OCI-LY7 (cell line): ENCODE results near the gene FOXM1. TPM values are rescaled to one million over a fixed set of nuclear protein-coding genes. Genes with fewer than 3 reads are reported as not detected.
A peak's percentile ranks its signal among the peaks of the same experiment; 100 is the strongest.

Source experiments
- BruUV-seq: library from RNA; stranded (reverse); fragments of 400-500 nt; replicated peaks from 2 replicates; lab custom pipeline; 2021; lab: Mats Ljungman, UMichigan
- CTCF ChIA-PET: fragments of 300-600 bp; sonication (Branson Sonifier 250); formaldehyde crosslinking; loops from one replicate; lab custom pipeline; 2022; ENCODE audit warnings: antibody characterized with exemption; ENCODE audit not compliant: unreplicated experiment; lab: Charles Lee
- POLR2A ChIA-PET: fragments of 300-600 bp; sonication (Branson Sonifier 250); formaldehyde crosslinking; loops from one replicate; lab custom pipeline; 2022; ENCODE audit warnings: antibody characterized with exemption; lab: Charles Lee
- DNase-seq: peaks from one replicate; pipeline ENCODE4 v3.0.0-alpha.2; 2015; ENCODE audit warnings: low spot score
- H2AFZ ChIP-seq: fragments of 200-600 bp; sonication (generic), shearing (Covaris generic); 2 replicates; pipeline ENCODE4 v1.6.1; 2014; ENCODE audit warnings: mild to moderate bottlenecking, antibody characterized with exemption, low read length, moderate library complexity
- H3K27ac ChIP-seq: fragments of 200-600 bp; sonication (generic); 2 replicates; pipeline ENCODE4 v1.5.1; 2014; ENCODE audit warnings: mixed run types, low read depth, mild to moderate bottlenecking, moderate library complexity, low read length, inconsistent platforms; ENCODE audit not compliant: poor library complexity, severe bottlenecking
- H3K36me3 ChIP-seq: fragments of 200-600 bp; sonication (generic); 2 replicates; pipeline ENCODE4 v1.6.1; 2014; ENCODE audit warnings: mild to moderate bottlenecking, antibody characterized with exemption, low read length, moderate library complexity, mixed read lengths; ENCODE audit not compliant: insufficient read depth
- H3K4me1 ChIP-seq: fragments of 200-600 bp; sonication (generic); 2 replicates; pipeline ENCODE4 v1.5.1; 2014; ENCODE audit warnings: mild to moderate bottlenecking, low read length; ENCODE audit not compliant: insufficient read depth, poor library complexity, severe bottlenecking
- H3K4me2 ChIP-seq: fragments of 200-600 bp; sonication (generic); 2 replicates; pipeline ENCODE4 v1.6.1; 2014; ENCODE audit warnings: mild to moderate bottlenecking, low read length
- H3K4me3 ChIP-seq: fragments of 200-600 bp; sonication (generic); 2 replicates; pipeline ENCODE4 v1.5.1; 2014; ENCODE audit warnings: mild to moderate bottlenecking, low read depth, low read length; ENCODE audit not compliant: poor library complexity, severe bottlenecking
- H3K79me2 ChIP-seq: fragments of 200-600 bp; sonication (generic); 2 replicates; pipeline ENCODE4 v1.6.1; 2016; ENCODE audit warnings: low read depth, mild to moderate bottlenecking, low read length, moderate library complexity, mixed read lengths; ENCODE audit not compliant: insufficient read depth
- H3K9me2 ChIP-seq: fragments of 200-600 bp; sonication (generic); 2 replicates; pipeline ENCODE4 v1.6.1; 2016; ENCODE audit warnings: mild to moderate bottlenecking, low read length, mixed read lengths; ENCODE audit not compliant: insufficient read depth
- H3K9me3 ChIP-seq: fragments of 200-600 bp; sonication (generic); 2 replicates; pipeline ENCODE4 v1.6.1; 2014; ENCODE audit warnings: mild to moderate bottlenecking, mixed run types, low read length, mixed read lengths
- H4K20me1 ChIP-seq: fragments of 200-600 bp; sonication (generic); 2 replicates; pipeline ENCODE4 v1.6.1; 2014; ENCODE audit warnings: mild to moderate bottlenecking, antibody characterized with exemption, low read length, moderate library complexity, mixed read lengths; ENCODE audit not compliant: insufficient read depth
- EZH2phosphoT487 ChIP-seq: fragments of 200-600 bp; sonication (generic); IDR thresholded peaks from 2 replicates; pipeline ENCODE4 v1.6.1; 2018; ENCODE audit warnings: low read depth, borderline replicate concordance, mild to moderate bottlenecking, mixed run types, antibody characterized with exemption, low read length, moderate library complexity, mixed read lengths
- intact Hi-C: fragments of 100-400 bp; cut with micrococcal nuclease; formaldehyde crosslinking; loops from one replicate; pipeline ENCODE4 v1.10.0; 2022; ENCODE audit not compliant: unreplicated experiment
- total RNA-seq, 2 experiments: library from RNA; depleted of rRNA in 1 of 2; stranded (reverse); fragments of >200 nt in 1 of 2; shearing (Covaris generic) in 1 of 2; gene quantifications; 2 replicates each; pipeline ENCODE4 v1.2.3, GENCODE V29; 2014 to 2022
- TF ChIP-seq, protein P1 (sequence below): fragments of 200-600 bp; sonication (generic); conservative IDR thresholded peaks from 2 replicates; pipeline ENCODE4 v1.5.1; 2014; ENCODE audit warnings: mild to moderate bottlenecking, antibody characterized with exemption, low read length, moderate library complexity, mixed read lengths

FOXM1 gene
- total RNA-seq, 2 experiments from 2014 or later: 109 to 173 TPM

DNA sequence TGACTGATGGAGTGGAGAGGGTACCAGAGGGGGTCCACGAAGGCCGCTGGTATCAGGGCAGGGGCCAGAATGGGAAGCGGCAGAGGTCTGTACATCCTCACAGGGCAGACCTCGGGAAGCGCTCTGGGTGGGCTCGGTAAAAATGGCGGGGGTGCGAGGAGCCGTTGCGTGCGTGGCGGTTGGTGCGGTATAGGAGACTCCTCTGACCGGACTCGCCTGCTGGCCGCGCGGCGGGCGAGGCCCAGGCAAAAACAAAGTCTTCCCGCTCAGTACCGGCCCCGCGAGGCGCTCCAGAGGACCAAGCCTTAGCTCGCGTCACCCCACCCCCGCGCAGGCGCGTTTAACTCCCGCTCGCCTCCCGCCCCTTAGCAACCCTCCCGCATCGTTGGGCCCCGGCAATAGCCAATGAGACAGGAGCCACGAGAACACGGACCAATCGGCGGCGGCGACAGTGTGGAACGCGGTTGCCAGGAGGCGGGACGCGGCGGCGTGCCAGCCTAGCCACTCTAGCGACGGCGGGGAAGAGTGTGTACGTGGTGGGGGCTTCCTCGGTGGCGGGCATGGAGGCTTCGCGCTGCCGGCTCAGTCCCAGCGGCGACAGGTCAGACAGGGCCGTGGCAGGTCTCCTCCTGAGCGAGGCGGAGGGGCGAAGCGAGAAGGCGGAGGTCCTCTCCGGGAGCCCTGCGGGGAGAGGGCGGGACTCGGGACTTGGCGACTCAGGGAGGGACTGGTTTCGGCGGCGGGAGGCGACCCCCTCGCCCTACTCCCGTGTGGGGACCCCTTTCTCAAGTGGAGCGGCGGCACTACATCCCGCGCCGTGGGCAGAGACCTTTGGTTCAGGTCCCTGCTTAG is 13.6 kb upstream of the FOXM1 start, which contains the start of gene TULP3:
TULP3 (plus strand) TSS at position 504 of the 852 bp plus-strand sequence; CDS start at position 561, 57 bp downstream.
- H2AFZ ChIP-seq: peak within 1 kb of the TSS; percentile 89
- no peaks in the 10 kb centered on the region for H3K9me2 ChIP-seq
- no TSS peak for BruUV-seq
- peak within 1 kb of the TSS; percentile 88 for H3K4me3 ChIP-seq
- TF ChIP-seq EZH2phosphoT487: no peak
- TF ChIP-seq, protein P1, sequence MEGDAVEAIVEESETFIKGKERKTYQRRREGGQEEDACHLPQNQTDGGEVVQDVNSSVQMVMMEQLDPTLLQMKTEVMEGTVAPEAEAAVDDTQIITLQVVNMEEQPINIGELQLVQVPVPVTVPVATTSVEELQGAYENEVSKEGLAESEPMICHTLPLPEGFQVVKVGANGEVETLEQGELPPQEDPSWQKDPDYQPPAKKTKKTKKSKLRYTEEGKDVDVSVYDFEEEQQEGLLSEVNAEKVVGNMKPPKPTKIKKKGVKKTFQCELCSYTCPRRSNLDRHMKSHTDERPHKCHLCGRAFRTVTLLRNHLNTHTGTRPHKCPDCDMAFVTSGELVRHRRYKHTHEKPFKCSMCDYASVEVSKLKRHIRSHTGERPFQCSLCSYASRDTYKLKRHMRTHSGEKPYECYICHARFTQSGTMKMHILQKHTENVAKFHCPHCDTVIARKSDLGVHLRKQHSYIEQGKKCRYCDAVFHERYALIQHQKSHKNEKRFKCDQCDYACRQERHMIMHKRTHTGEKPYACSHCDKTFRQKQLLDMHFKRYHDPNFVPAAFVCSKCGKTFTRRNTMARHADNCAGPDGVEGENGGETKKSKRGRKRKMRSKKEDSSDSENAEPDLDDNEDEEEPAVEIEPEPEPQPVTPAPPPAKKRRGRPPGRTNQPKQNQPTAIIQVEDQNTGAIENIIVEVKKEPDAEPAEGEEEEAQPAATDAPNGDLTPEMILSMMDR: no peak
- no peaks in the 10 kb centered on the region; the same call in 1 of the 2 replicates for H3K79me2 ChIP-seq
- H3K36me3 ChIP-seq: peaks cover 42% of the 10 kb centered on the region
- H3K27ac ChIP-seq: peak within 1 kb of the TSS; percentile 33
- ChIA-PET POLR2A (interaction anchor here (0.6 to 1.4 kb wide), 3 partner anchors 13 to 76 kb away, joined by 3 to 9 read pairs (median 5); no protein-coding TSS in a partner anchor), CTCF (no interaction called here)
- H3K4me1 ChIP-seq: peaks cover 6% of the 10 kb centered on the region
- DNase-seq: peak; percentile 94
- peak within 1 kb of the TSS; percentile 97 for H3K4me2 ChIP-seq
- H3K9me3 ChIP-seq: no peaks in the 10 kb centered on the region
- no peaks in the 10 kb centered on the region for H4K20me1 ChIP-seq
- intact Hi-C loops: loop anchor here (1.0 to 5.0 kb wide), 2 partner anchors 12 to 52 kb away; no protein-coding TSS in a partner anchor

DNA sequence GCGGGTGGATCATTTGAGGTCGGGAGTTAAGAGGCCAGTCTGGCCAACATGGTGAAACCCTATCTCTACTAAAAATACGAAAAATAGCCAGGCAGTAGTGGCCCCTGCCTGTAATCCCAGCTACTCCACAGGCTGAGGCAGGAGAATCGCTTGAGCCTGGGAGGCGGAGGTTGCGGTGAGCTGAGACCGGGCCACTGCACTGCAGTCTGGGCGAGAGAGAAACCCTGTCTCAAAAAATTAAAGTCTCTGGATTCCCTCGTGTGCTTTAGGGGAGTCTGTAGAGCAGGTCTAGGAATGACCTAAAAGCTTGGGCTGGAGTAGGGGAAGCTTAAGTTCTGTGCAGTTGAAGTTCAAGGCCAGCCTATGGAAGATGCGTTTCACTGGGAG is 13.0 kb upstream of the FOXM1 start:
- Histone ChIP-seq H2AFZ (peak overlapping the region; percentile 89), H3K27ac (peak overlapping the region; percentile 33), H3K9me3 (no peaks in the 10 kb centered on the region), H3K79me2 (peaks cover under 1% of the 10 kb centered on the region), H4K20me1 (peaks cover 2% of the 10 kb centered on the region; the same call in 1 of the 2 replicates), H3K36me3 (peaks cover 47% of the 10 kb centered on the region), H3K4me1 (peaks cover 6% of the 10 kb centered on the region), H3K4me3 (peak overlapping the region; percentile 88), H3K9me2 (no peaks in the 10 kb centered on the region), H3K4me2 (peak overlapping the region; percentile 97)
- intact Hi-C loops: loop anchor here (1.0 to 5.0 kb wide), 2 partner anchors 12 to 52 kb away; no protein-coding TSS in a partner anchor
- ChIA-PET CTCF (no interaction called here), POLR2A (interaction anchor here (0.6 to 1.4 kb wide), 2 partner anchors 12 to 76 kb away, joined by 3 to 9 read pairs; no protein-coding TSS in a partner anchor)
- DNase-seq: no peak
- BruUV-seq: no TSS peak
- TF ChIP-seq, protein P1: no peak
- no peak for TF ChIP-seq EZH2phosphoT487
